ENCODE data around the gene PCNX3.

DNA sequence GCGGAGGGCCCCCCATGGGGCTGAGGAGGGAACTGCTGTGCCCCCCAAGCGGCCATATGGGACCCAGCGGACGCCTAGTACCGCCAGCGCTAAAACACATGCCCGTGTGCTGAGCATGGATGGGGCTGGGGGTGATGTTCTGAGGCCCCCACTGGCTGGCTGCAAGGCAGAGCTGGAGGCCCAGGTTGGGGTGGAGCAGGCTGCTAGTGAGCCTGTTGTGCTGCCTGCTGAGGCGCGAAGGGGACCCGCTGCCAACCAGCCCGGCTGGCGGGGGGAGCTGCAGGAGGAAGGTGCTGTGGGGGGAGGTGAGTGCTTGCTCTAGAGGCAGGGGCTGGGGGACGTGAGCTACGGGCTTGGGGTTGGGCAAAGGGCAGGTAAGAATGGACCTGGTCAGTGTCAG, 3.2 kb downstream of the PCNX3 start:
- TF ChIP-seq EZH2phosphoT487 (IDR thresholded peaks at IDR 0.05; ENCODE audit: borderline replicate concordance): no peak
- TF ChIP-seq, protein P1, sequence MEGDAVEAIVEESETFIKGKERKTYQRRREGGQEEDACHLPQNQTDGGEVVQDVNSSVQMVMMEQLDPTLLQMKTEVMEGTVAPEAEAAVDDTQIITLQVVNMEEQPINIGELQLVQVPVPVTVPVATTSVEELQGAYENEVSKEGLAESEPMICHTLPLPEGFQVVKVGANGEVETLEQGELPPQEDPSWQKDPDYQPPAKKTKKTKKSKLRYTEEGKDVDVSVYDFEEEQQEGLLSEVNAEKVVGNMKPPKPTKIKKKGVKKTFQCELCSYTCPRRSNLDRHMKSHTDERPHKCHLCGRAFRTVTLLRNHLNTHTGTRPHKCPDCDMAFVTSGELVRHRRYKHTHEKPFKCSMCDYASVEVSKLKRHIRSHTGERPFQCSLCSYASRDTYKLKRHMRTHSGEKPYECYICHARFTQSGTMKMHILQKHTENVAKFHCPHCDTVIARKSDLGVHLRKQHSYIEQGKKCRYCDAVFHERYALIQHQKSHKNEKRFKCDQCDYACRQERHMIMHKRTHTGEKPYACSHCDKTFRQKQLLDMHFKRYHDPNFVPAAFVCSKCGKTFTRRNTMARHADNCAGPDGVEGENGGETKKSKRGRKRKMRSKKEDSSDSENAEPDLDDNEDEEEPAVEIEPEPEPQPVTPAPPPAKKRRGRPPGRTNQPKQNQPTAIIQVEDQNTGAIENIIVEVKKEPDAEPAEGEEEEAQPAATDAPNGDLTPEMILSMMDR (conservative IDR thresholded peaks at IDR 0.05; ENCODE audit: low read length): no peak
